Kidney epithelial cell (primary cell): ENCODE measurements around the gene NIPA2. TPM values are rescaled to one million over a fixed set of nuclear protein-coding genes. Genes with fewer than 3 reads are reported as not detected.

ENCODE experiments used
- DNase-seq: peaks from one replicate; pipeline ENCODE4 v3.0.0-alpha.2; 2010; ENCODE audit warnings: low read depth
- H3K27me3 ChIP-seq: 2 replicates; pipeline ENCODE4 v1.6.0; 2011; ENCODE audit warnings: low read length; ENCODE audit not compliant: control insufficient read depth, insufficient read depth
- H3K36me3 ChIP-seq: 2 replicates; pipeline ENCODE4 v1.5.1; 2011; ENCODE audit warnings: low read length; ENCODE audit not compliant: control insufficient read depth, insufficient read depth
- H3K4me3 ChIP-seq: 2 replicates; pipeline ENCODE4 v1.5.1; 2011; ENCODE audit warnings: low read depth, mild to moderate bottlenecking, control low read depth, low read length
- total RNA-seq: library from RNA; depleted of rRNA; stranded (reverse); fragments of >200 nt; gene quantifications from 2 replicates; pipeline ENCODE4 v1.2.3, GENCODE V29; 2015
- TF ChIP-seq, protein P1 (sequence below): IDR thresholded peaks from 2 replicates; pipeline ENCODE4 v1.5.1; 2011; ENCODE audit warnings: mild to moderate bottlenecking, moderate library complexity, low read length, control low read depth, inconsistent platforms; ENCODE audit not compliant: insufficient read depth, poor library complexity, severe bottlenecking

The NIPA2 gene
- total RNA-seq, 1 donor from 2014 or later, result 116 TPM

GRCh38 chr15:22819651-22820050 is 18.8 kb upstream of the NIPA2 start:
- no peaks in the 10 kb centered on the region for H3K27me3 ChIP-seq
- TF ChIP-seq, protein P1, sequence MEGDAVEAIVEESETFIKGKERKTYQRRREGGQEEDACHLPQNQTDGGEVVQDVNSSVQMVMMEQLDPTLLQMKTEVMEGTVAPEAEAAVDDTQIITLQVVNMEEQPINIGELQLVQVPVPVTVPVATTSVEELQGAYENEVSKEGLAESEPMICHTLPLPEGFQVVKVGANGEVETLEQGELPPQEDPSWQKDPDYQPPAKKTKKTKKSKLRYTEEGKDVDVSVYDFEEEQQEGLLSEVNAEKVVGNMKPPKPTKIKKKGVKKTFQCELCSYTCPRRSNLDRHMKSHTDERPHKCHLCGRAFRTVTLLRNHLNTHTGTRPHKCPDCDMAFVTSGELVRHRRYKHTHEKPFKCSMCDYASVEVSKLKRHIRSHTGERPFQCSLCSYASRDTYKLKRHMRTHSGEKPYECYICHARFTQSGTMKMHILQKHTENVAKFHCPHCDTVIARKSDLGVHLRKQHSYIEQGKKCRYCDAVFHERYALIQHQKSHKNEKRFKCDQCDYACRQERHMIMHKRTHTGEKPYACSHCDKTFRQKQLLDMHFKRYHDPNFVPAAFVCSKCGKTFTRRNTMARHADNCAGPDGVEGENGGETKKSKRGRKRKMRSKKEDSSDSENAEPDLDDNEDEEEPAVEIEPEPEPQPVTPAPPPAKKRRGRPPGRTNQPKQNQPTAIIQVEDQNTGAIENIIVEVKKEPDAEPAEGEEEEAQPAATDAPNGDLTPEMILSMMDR, result no peak
- H3K4me3 ChIP-seq, result no peak overlapping the region
- no peak for DNase-seq
- peaks cover 2% of the 10 kb centered on the region for H3K36me3 ChIP-seq

DNA sequence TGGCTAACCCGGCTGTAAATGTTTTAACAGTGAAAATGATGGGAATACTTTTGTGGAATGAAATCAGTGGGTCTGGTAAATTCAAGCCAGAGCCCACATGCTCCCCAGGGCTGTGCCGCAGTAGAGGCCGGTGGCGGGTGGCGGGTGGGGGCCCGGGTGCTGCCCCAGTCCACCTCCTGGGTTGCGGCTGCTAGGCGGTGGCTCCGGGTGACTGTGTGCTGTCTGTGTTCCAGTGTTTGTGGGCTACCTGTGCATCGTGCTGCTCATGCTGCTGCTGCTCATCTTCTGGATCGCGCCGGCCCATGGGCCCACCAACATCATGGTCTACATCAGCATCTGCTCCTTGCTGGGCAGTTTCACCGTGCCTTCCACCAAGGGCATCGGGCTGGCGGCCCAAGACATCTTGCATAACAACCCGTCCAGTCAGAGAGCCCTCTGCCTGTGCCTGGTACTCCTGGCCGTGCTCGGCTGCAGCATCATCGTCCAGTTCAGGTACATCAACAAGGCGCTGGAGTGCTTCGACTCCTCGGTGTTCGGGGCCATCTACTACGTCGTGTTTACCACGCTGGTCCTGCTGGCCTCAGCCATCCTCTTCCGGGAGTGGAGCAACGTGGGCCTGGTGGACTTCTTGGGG is 14.9 kb upstream of the NIPA2 start:
- H3K36me3 ChIP-seq, result peaks cover 2% of the 10 kb centered on the region
- H3K4me3 ChIP-seq, result no peak overlapping the region
- H3K27me3 ChIP-seq, result no peaks in the 10 kb centered on the region
- no peak for DNase-seq
- TF ChIP-seq, protein P1, result no peak

DNA sequence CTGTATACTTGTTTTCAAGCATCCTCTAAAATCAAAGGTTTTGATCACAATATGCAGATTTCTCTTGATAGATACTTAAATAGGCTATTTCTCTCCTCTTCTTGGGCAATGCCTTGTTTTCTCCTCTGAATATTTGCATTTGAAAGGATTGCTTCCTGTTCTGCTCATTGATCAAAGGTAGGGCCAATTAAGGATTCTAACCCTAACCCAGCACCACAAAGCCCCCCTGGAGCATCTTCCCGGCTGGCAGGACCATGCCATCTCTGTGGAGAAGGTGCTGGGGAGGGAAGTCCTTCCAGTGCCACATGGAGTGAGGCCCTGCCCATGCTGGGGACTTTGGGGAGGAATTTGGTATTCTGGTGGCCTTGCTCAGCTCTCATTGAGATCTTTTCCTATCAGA is 11.3 kb upstream of the NIPA2 start:
- Histone ChIP-seq H3K27me3 (no peaks in the 10 kb centered on the region), H3K4me3 (no peak overlapping the region), H3K36me3 (no peaks in the 10 kb centered on the region)
- TF ChIP-seq, protein P1, result no peak
- no peak for DNase-seq

DNA sequence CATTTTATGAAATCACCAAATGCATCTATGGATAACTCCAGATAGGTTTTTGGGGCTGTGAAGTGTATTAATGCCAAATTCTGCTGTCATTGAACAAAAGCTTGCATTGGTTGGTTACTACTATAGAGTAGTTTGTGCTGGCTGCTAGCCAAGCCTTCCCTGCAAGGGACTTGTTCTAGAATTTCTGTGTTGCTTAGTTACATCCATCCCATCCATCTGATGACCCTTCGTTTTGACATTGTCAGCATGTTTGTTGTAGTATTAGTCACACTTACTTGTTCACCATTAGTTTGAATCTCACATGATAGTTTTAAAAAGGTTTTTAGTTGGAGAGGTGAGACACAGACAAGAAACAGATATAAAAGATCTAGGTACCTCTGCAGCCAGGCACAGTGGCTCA is 7.0 kb upstream of the NIPA2 start:
- Histone ChIP-seq H3K27me3 (no peaks in the 10 kb centered on the region), H3K36me3 (no peaks in the 10 kb centered on the region), H3K4me3 (no peak overlapping the region)
- TF ChIP-seq, protein P1, result no peak
- no peak for DNase-seq

GRCh38 chr15:22839046-22839695 is 705 bp downstream of the NIPA2 start:
- peak overlapping the region; percentile 69 for H3K4me3 ChIP-seq
- no peaks in the 10 kb centered on the region for H3K27me3 ChIP-seq
- TF ChIP-seq, protein P1, result no peak
- no peaks in the 10 kb centered on the region for H3K36me3 ChIP-seq
- DNase-seq, result no peak
